DOHH2 (cell line): ENCODE data around the gene C1orf232.

ENCODE experiments used
- H3F3A ChIP-seq: fragments of 200-600 bp; sonication (generic), shearing (Covaris generic); 2 replicates; pipeline ENCODE4 v1.6.0; 2016; ENCODE audit warnings: antibody characterized with exemption, mild to moderate bottlenecking; ENCODE audit not compliant: control insufficient read depth, insufficient read depth
- H3K27ac ChIP-seq: fragments of 200-600 bp; sonication (generic); 2 replicates; pipeline ENCODE4 v1.5.1; 2014; ENCODE audit warnings: low read depth, mild to moderate bottlenecking, low read length, moderate library complexity
- H3K27me3 ChIP-seq: fragments of 200-600 bp; sonication (generic); 2 replicates; pipeline ENCODE4 v1.6.1; 2014; ENCODE audit warnings: mild to moderate bottlenecking, low read length, mixed read lengths; ENCODE audit not compliant: control insufficient read depth
- H3K36me3 ChIP-seq: fragments of 200-600 bp; sonication (generic); 2 replicates; pipeline ENCODE4 v1.6.1; 2014; ENCODE audit warnings: mild to moderate bottlenecking, low read length, moderate library complexity, mixed read lengths; ENCODE audit not compliant: control insufficient read depth
- H3K4me1 ChIP-seq: fragments of 200-600 bp; sonication (generic); 2 replicates; pipeline ENCODE4 v1.6.1; 2014; ENCODE audit warnings: mild to moderate bottlenecking, low read length, mixed read lengths; ENCODE audit not compliant: control insufficient read depth
- H3K4me2 ChIP-seq: fragments of 200-600 bp; sonication (generic); 2 replicates; pipeline ENCODE4 v1.6.0; 2014; ENCODE audit warnings: mild to moderate bottlenecking, low read length, moderate library complexity
- H3K4me3 ChIP-seq: fragments of 200-600 bp; sonication (generic); 2 replicates; pipeline ENCODE4 v1.5.1; 2014; ENCODE audit warnings: mild to moderate bottlenecking, low read length, mixed read lengths
- H3K79me2 ChIP-seq: fragments of 200-600 bp; sonication (generic); 2 replicates; pipeline ENCODE4 v1.6.1; 2014; ENCODE audit warnings: mild to moderate bottlenecking, low read length, mixed read lengths; ENCODE audit not compliant: control insufficient read depth
- H3K9me2 ChIP-seq: fragments of 200-600 bp; sonication (generic); replicated peaks from 2 replicates; pipeline ENCODE4 v1.6.1; 2014; ENCODE audit warnings: mild to moderate bottlenecking, low read length, mixed read lengths; ENCODE audit not compliant: control insufficient read depth
- H3K9me3 ChIP-seq: fragments of 200-600 bp; sonication (generic); 2 replicates; pipeline ENCODE4 v1.6.1; 2014; ENCODE audit warnings: antibody characterized with exemption, low read length, mixed read lengths; ENCODE audit not compliant: control insufficient read depth, insufficient read depth
- H4K20me1 ChIP-seq: fragments of 200-600 bp; sonication (generic); 2 replicates; pipeline ENCODE4 v1.6.0; 2014; ENCODE audit warnings: low read depth, mild to moderate bottlenecking, antibody characterized with exemption, low read length, moderate library complexity; ENCODE audit not compliant: control insufficient read depth, insufficient read depth
- CTCF ChIP-seq: fragments of 200-600 bp; sonication (generic); IDR thresholded peaks from one replicate; pipeline ENCODE4 v1.5.1; 2014; ENCODE audit warnings: antibody characterized with exemption, mild to moderate bottlenecking, low read depth, low read length; ENCODE audit not compliant: poor library complexity, severe bottlenecking
- EZH2phosphoT487 ChIP-seq: fragments of 200-600 bp; sonication (generic); IDR thresholded peaks from 2 replicates; pipeline ENCODE4 v1.6.1; 2017; ENCODE audit warnings: borderline replicate concordance, mild to moderate bottlenecking, antibody characterized with exemption, low read length, moderate library complexity, mixed read lengths

Gene C1orf232

GRCh38 chr1:26125382-26125781, 43.4 kb downstream of the C1orf232 start:
- H3K79me2 ChIP-seq: peaks cover 7% of the 10 kb centered on the region
- H3K27ac ChIP-seq: no peak overlapping the region
- TF ChIP-seq CTCF (no peak), EZH2phosphoT487 (no peak)
- peak overlapping the region; percentile 72; the same call in 1 of the 2 replicates for H3K4me2 ChIP-seq
- H3K36me3 ChIP-seq: peaks cover 29% of the 10 kb centered on the region
- H4K20me1 ChIP-seq: no peaks in the 10 kb centered on the region
- no peaks in the 10 kb centered on the region for H3K9me3 ChIP-seq
- no peaks in the 10 kb centered on the region for H3K9me2 ChIP-seq
- no peak overlapping the region for H3K4me3 ChIP-seq
- no peaks in the 10 kb centered on the region for H3K27me3 ChIP-seq
- peaks cover 31% of the 10 kb centered on the region for H3K4me1 ChIP-seq
- peaks cover 15% of the 10 kb centered on the region for H3F3A ChIP-seq

- Histone ChIP-seq H4K20me1 (no peaks in the 10 kb centered on the region), H3K9me2 (no peaks in the 10 kb centered on the region), H3K27me3 (no peaks in the 10 kb centered on the region), H3K4me2 (no peak overlapping the region), H3K4me1 (peaks cover 31% of the 10 kb centered on the region), H3K9me3 (no peaks in the 10 kb centered on the region), H3K27ac (no peak overlapping the region), H3K4me3 (no peak overlapping the region), H3K79me2 (peaks cover 7% of the 10 kb centered on the region), H3K36me3 (peaks cover 35% of the 10 kb centered on the region), H3F3A (peaks cover 15% of the 10 kb centered on the region)
- no peak for TF ChIP-seq CTCF
- no peak for TF ChIP-seq EZH2phosphoT487
Measured at GRCh38 chr1:26124418-26125331, 44.1 kb downstream of the C1orf232 start.

- Histone ChIP-seq H3K9me3 (no peaks in the 10 kb centered on the region), H4K20me1 (no peaks in the 10 kb centered on the region), H3K27ac (no peak overlapping the region), H3K27me3 (no peaks in the 10 kb centered on the region), H3K79me2 (peaks cover 7% of the 10 kb centered on the region), H3K4me3 (no peak overlapping the region), H3K36me3 (peaks cover 46% of the 10 kb centered on the region), H3K4me2 (no peak overlapping the region), H3F3A (peaks cover 15% of the 10 kb centered on the region), H3K9me2 (no peaks in the 10 kb centered on the region), H3K4me1 (peaks cover 31% of the 10 kb centered on the region)
- no peak for TF ChIP-seq EZH2phosphoT487
- TF ChIP-seq CTCF: no peak
Measured at GRCh38 chr1:26122988-26123973, 45.5 kb downstream of the C1orf232 start.
